Naive B cell (primary cell): ENCODE results near the gene PIK3C2G. TPM values are rescaled to one million over a fixed set of nuclear protein-coding genes. Genes with fewer than 3 reads are reported as not detected.

Source experiments
- ATAC-seq, 2 donors: fragments of 150-1000 bp; cut with Tn5 transposase; 2 replicates each; pipeline ENCODE4 v1.10.0; 2021; ENCODE audit warnings: low read depth in 2 of 2, mild to moderate bottlenecking in 2 of 2, moderate library complexity in 2 of 2
- DNase-seq: peaks from one replicate; pipeline ENCODE4 v3.0.0; 2022
- H3K27ac Mint-ChIP-seq, 6 donors: one replicate each; pipeline ENCODE4 v1.8.0; 2020 to 2022; ENCODE audit warnings: mild to moderate bottlenecking in 6 of 6, mixed read lengths in 6 of 6, moderate library complexity in 5 of 6, inconsistent platforms in 2 of 6
- H3K27me3 Mint-ChIP-seq, 3 donors: one replicate each; pipeline ENCODE4 v1.8.0; 2021 to 2022; ENCODE audit warnings: mixed read lengths in 3 of 3, mild to moderate bottlenecking in 1 of 3
- H3K36me3 Mint-ChIP-seq, 2 donors: one replicate each; pipeline ENCODE4 v1.8.0; 2020 to 2022; ENCODE audit warnings: mixed read lengths in 2 of 2, inconsistent platforms in 1 of 2, mild to moderate bottlenecking in 1 of 2
- H3K4me1 Mint-ChIP-seq, 3 donors: one replicate each; pipeline ENCODE4 v1.8.0; 2020 to 2022; ENCODE audit warnings: mixed read lengths in 3 of 3, inconsistent platforms in 1 of 3, mild to moderate bottlenecking in 1 of 3, moderate library complexity in 1 of 3
- H3K4me3 Mint-ChIP-seq, 8 donors: one replicate each; pipeline ENCODE4 v1.8.0; 2020 to 2022; ENCODE audit warnings: mild to moderate bottlenecking in 8 of 8, mixed read lengths in 8 of 8, moderate library complexity in 8 of 8, inconsistent platforms in 2 of 8
- H3K9me3 Mint-ChIP-seq, 7 donors: one replicate each; pipeline ENCODE4 v1.8.0; 2020 to 2022; ENCODE audit warnings: mixed read lengths in 7 of 7, mild to moderate bottlenecking in 5 of 7, inconsistent platforms in 2 of 7, moderate library complexity in 1 of 7
- polyA plus RNA-seq, 6 donors: library from polyadenylated mRNA; unstranded; fragments of 300-500 nt; fragmentation: Illumina TruSeq; gene quantifications; one replicate each; pipeline ENCODE4 v1.2.3, GENCODE V29; 2021; ENCODE audit warnings: low read depth in 6 of 6

The PIK3C2G gene
- polyA plus RNA-seq, 6 donors from 2014 or later, result not detected

DNA sequence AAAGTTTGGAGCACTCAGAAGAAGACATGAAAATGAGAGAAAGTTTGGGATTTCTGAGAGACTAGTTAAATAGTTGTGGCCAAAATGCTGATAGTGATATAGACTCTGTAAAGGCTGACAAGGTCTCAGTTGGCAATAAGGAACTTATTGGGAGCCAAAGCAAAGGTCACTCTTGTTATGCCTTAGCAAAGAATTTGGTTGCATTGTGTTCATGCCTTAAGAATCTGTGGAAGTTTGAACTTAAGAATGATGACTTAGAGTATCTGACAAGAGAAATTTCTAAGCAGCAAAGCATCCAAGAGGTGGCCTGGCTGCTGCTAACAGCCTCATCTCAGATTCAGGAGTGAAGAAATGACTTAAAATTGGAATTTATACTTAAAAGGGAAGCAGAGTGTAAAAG lies 113.8 kb downstream of the PIK3C2G start:
- Mint-ChIP-seq H3K27me3 (no peaks in the 10 kb centered on the region), H3K9me3 (peaks cover 2 to 7% (median 3%) of the 10 kb centered on the region in 7 donors), H3K4me1 (no peaks in the 10 kb centered on the region), H3K4me3 (no peak overlapping the region), H3K27ac (no peak overlapping the region), H3K36me3 (no peaks in the 10 kb centered on the region)
- DNase-seq, result no peak
- no peak for ATAC-seq

DNA sequence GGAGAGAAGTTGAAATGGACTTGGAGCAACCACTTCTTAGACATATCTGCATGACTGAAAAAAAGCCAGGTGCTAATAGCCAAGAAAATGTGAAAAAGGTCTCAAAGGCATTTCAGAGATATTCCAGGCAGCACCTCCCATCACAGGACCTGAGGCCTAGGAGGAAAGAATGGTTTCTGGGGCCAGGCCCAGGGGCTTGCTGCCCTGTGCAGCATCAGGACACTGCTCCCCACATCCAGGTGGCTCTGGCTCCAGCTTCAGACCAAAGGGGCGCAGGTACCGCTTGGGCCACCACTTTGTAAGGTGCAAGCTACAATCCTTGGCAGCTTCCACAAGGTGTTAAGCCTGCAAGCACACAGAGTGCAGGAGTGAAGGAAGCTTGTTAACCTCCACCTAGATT lies 114.3 kb downstream of the PIK3C2G start:
- Mint-ChIP-seq H3K27me3 (no peaks in the 10 kb centered on the region), H3K36me3 (no peaks in the 10 kb centered on the region), H3K4me3 (no peak overlapping the region), H3K9me3 (peaks cover 2 to 7% (median 5%) of the 10 kb centered on the region in 7 donors), H3K4me1 (no peaks in the 10 kb centered on the region), H3K27ac (no peak overlapping the region)
- no peak for DNase-seq
- no peak for ATAC-seq

DNA sequence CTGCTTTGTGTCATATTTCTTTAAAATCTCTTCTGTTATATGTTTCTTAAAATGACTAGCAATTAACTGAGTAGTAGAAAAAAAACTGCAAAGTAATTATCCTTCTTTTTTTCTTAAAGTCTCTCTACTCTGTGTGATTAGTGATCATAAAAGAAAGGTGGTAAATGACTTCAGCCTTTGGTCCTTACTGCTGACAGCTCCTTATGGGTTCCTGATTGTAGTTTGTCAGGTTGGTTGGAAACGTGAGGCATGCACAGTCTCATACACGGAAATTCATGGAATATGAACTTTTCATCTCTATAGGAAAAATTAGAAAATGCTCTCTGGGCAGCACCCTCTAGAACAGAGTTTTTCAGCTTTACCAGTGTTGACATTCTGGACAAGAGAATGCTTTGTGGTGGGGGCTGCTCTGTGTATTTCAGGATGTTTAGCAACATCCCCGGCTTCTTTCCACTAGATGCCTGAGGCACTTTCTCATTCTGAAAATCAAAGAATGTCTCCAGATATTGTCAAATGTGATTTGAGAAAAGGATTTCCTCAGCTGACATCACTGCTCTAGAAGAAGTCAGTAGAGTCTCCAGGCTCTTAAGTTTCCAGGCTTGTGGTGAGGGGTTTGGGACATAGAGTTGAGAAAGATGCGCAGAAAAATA lies 121.0 kb downstream of the PIK3C2G start:
- Mint-ChIP-seq H3K27ac (no peak overlapping the region), H3K36me3 (no peaks in the 10 kb centered on the region), H3K4me3 (no peak overlapping the region), H3K27me3 (no peaks in the 10 kb centered on the region), H3K4me1 (no peaks in the 10 kb centered on the region), H3K9me3 (peaks cover 0 to 15% (median 4%) of the 10 kb centered on the region in 7 donors)
- DNase-seq (no peak), ATAC-seq (no peak)

GRCh38 chr12:18383203-18383602 lies 121.9 kb downstream of the PIK3C2G start:
- Mint-ChIP-seq H3K27me3 (no peaks in the 10 kb centered on the region), H3K9me3 (peaks cover 0 to 15% (median 4%) of the 10 kb centered on the region in 7 donors), H3K27ac (no peak overlapping the region), H3K4me3 (no peak overlapping the region), H3K36me3 (no peaks in the 10 kb centered on the region), H3K4me1 (no peaks in the 10 kb centered on the region)
- ATAC-seq, result no peak
- DNase-seq, result no peak

GRCh38 chr12:18387706-18388105 lies 126.4 kb downstream of the PIK3C2G start:
- H3K4me1 Mint-ChIP-seq, result no peaks in the 10 kb centered on the region
- no peak for ATAC-seq
- H3K27me3 Mint-ChIP-seq, result no peaks in the 10 kb centered on the region

GRCh38 chr12:18389820-18390219 lies 128.5 kb downstream of the PIK3C2G start:
- H3K9me3 Mint-ChIP-seq, result peaks cover 0 to 11% (median 1%) of the 10 kb centered on the region in 7 donors
- no peak overlapping the region for H3K27ac Mint-ChIP-seq
- no peak overlapping the region for H3K4me3 Mint-ChIP-seq
- no peaks in the 10 kb centered on the region for H3K4me1 Mint-ChIP-seq
- no peaks in the 10 kb centered on the region for H3K36me3 Mint-ChIP-seq
- no peak for ATAC-seq
- no peak for DNase-seq
- no peaks in the 10 kb centered on the region for H3K27me3 Mint-ChIP-seq

More at GRCh38 chr12:18387706-18388105, 126.4 kb downstream of the PIK3C2G start:
- Mint-ChIP-seq H3K4me3 (no peak overlapping the region), H3K27ac (no peak overlapping the region), H3K9me3 (peaks cover 0 to 10% (median 1%) of the 10 kb centered on the region in 7 donors), H3K36me3 (no peaks in the 10 kb centered on the region)
- DNase-seq, result no peak

GRCh38 chr12:18391151-18391550 lies 129.8 kb downstream of the PIK3C2G start:
- no peak for DNase-seq
- Mint-ChIP-seq H3K9me3 (peaks cover 0 to 8% (median 0%) of the 10 kb centered on the region in 7 donors), H3K27me3 (no peaks in the 10 kb centered on the region), H3K36me3 (no peaks in the 10 kb centered on the region), H3K4me1 (no peaks in the 10 kb centered on the region), H3K4me3 (no peak overlapping the region), H3K27ac (no peak overlapping the region)
- no peak for ATAC-seq

DNA sequence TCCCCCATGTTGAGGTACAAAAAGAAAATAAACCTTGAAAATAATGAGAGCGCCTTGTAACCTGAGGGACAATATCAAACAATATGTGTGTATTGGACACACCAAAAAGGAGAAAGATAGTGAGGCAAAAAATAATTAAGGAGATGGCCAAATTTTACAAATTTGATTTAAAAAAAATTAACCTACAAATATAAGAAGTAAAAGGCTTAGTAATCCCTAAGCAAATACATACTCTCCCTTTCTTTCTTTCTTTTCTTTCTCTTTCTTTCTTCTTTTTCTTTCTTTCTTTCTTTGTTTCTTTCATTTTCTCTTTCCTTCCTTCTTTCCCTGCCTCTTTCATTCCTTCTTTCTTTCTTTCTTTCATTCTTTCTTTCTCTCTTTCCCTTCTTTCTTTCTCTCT lies 133.4 kb downstream of the PIK3C2G start:
- ATAC-seq, result no peak

DNA sequence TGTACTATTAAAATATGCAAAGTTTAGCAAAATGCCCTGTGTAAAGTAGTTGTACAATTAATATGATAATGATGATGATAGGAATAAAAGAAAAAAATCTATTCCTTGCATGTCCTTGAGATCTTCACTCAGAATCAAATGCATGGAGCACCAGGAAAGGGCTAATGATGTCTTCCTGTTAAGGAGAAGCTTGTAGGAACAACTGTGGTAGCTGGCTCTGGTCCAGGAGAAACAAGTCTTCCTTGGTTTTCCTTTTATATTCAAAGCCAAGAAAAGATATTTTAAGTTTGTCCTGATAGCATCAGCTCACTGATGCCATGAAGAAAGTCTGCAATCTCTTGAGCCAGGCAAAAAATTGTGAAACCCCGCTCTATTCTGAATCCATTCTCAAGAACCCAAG lies 138.9 kb downstream of the PIK3C2G start:
- Mint-ChIP-seq H3K36me3 (no peaks in the 10 kb centered on the region), H3K4me3 (no peak overlapping the region), H3K9me3 (peaks cover 0 to 8% (median 2%) of the 10 kb centered on the region in 7 donors), H3K27me3 (no peaks in the 10 kb centered on the region), H3K27ac (no peak overlapping the region), H3K4me1 (no peaks in the 10 kb centered on the region)
- DNase-seq (no peak), ATAC-seq (no peak)

More for the DNA sequence above, 133.4 kb downstream of the PIK3C2G start:
- Mint-ChIP-seq H3K4me3 (no peak overlapping the region), H3K9me3 (peaks cover 0 to 4% (median 0%) of the 10 kb centered on the region in 7 donors), H3K36me3 (no peaks in the 10 kb centered on the region), H3K4me1 (no peaks in the 10 kb centered on the region), H3K27me3 (no peaks in the 10 kb centered on the region), H3K27ac (no peak overlapping the region)
- no peak for DNase-seq

DNA sequence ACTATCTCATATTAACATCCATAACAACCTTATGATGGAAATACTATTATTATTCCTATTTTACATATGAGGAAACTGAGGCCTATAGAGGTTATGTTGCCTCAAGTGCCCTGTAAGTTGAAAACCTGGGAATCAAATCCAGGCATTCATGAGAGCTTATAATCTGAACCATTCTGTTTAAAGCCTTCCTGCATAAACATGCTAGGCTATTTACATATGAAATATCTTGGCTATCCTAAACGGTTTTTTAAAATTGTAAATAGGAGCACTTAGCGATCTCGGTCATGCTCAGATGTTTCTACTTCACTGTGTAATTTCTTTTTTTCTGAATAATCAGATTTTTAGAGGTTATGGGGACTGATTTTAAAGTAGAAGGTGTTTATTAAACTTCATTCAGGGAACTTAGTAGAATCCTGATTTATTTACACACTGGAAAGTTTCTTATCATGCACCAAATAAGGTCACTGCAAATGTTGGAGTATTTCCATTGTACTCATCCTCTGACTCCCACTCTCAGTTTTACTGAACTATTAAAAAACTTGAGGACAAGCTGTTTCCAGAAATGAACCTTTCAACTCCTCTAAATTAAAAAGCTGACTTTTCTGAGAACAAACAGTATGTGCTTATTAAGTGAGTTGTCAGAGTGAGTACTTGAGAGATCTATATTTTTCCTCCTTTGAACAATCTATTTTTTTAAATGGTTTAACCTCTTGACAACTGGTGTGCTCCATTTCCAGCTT lies 141.7 kb downstream of the PIK3C2G start:
- Mint-ChIP-seq H3K27ac (no peak overlapping the region), H3K4me3 (no peak overlapping the region), H3K9me3 (peaks cover 0 to 8% (median 5%) of the 10 kb centered on the region in 7 donors), H3K36me3 (no peaks in the 10 kb centered on the region), H3K27me3 (no peaks in the 10 kb centered on the region), H3K4me1 (no peaks in the 10 kb centered on the region)
- no peak for ATAC-seq
- DNase-seq, result no peak

DNA sequence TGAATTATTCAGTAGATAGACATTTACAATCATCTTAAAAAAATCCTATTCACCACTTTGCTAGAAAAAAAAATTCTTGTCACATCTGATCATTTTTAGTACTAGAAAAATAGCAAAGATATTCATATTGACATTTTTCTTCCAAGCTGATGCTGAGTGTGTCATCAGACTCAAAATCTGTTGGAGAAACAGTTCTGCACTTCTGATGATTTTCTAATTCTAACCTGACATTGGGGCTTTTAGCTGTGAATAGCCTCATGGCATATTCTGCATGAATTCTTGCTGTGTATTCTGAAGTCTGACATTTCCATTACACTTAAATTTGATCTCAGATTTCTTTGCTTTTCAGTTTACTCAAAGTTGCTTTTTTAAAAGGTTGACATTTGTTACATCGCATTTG lies 150.1 kb downstream of the PIK3C2G start:
- H3K4me3 Mint-ChIP-seq, result no peak overlapping the region
- ATAC-seq (no peak), DNase-seq (no peak)
- peaks cover 0 to 10% (median 2%) of the 10 kb centered on the region in 7 donors for H3K9me3 Mint-ChIP-seq
- H3K36me3 Mint-ChIP-seq, result no peaks in the 10 kb centered on the region
- H3K27me3 Mint-ChIP-seq, result no peaks in the 10 kb centered on the region
- no peaks in the 10 kb centered on the region for H3K4me1 Mint-ChIP-seq
- no peak overlapping the region for H3K27ac Mint-ChIP-seq

- DNase-seq (no peak), ATAC-seq (no peak)
- Mint-ChIP-seq H3K36me3 (no peaks in the 10 kb centered on the region), H3K27ac (no peak overlapping the region), H3K27me3 (no peaks in the 10 kb centered on the region), H3K4me1 (no peaks in the 10 kb centered on the region), H3K4me3 (no peak overlapping the region), H3K9me3 (peaks cover 0 to 8% (median 2%) of the 10 kb centered on the region in 7 donors)
Measured at GRCh38 chr12:18414671-18415070, 153.4 kb downstream of the PIK3C2G start.

DNA sequence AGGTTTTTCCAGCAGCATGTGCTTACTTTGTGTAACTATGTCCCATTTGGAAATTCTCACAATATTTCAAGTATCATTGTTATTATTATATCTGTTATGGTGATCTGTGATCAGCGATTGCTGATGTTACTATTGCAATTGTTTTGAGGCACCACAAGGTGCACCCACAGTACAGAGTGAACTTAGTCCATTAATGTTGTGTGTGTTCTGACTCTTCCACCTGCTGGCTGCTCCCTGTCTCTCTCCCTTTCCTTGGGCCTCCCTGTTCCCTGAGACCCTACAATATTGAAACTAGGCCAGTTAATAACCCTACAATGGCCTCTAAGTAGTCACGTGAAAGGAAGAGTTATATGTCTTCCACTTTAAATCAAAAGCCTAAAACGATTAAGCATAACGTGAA lies 153.9 kb downstream of the PIK3C2G start:
- H3K27me3 Mint-ChIP-seq, result no peaks in the 10 kb centered on the region
- DNase-seq, result no peak
- H3K27ac Mint-ChIP-seq, result no peak overlapping the region
- H3K4me3 Mint-ChIP-seq, result no peak overlapping the region
- ATAC-seq, result no peak
- H3K36me3 Mint-ChIP-seq, result no peaks in the 10 kb centered on the region
- H3K4me1 Mint-ChIP-seq, result no peaks in the 10 kb centered on the region
- peaks cover 0 to 8% (median 0%) of the 10 kb centered on the region in 7 donors for H3K9me3 Mint-ChIP-seq

DNA sequence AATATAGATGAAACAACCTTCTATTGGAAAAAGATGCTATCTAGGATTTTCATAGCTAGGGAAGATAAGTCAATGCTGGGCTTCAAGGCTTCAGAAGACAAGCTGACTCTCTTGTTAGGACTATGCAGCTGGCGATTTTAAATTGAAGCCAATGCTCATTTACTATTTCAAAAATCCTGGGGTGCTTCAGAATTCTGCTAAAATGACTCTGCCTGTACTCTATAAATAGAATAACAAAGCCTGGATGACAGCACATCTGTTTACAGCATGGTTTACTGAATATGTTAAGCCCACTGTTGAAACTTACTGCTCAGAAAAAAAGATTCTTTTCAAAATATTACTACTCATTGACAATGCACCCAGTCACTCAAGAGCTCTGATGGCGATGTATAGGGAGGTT lies 155.1 kb downstream of the PIK3C2G start:
- Mint-ChIP-seq H3K9me3 (peaks cover 0 to 8% (median 0%) of the 10 kb centered on the region in 7 donors), H3K27me3 (no peaks in the 10 kb centered on the region), H3K36me3 (no peaks in the 10 kb centered on the region), H3K4me1 (no peaks in the 10 kb centered on the region), H3K27ac (no peak overlapping the region), H3K4me3 (no peak overlapping the region)
- DNase-seq, result no peak
- no peak for ATAC-seq
